ENCODE results near the gene DHRS2.

DNA sequence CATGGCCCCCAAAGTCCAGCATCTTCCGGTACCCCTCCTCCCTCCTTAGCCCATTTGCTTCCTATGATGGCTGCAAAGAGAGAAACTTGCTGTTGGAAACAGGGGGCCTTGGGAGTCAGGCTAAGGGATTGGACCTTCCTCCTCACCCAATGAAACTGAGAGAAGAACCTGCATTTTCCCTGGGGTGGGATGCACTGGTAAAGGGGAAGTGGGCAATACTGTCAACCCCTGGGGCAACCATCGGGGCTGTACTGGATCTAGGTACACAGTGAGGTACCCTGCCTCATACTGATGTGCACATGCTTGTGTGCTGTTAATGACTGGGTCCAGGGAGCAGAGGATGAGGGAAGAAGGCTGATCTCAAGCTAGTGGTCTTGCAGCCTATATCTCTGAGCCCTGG is 46.6 kb upstream of the DHRS2 start:
- TF ChIP-seq, protein P1, sequence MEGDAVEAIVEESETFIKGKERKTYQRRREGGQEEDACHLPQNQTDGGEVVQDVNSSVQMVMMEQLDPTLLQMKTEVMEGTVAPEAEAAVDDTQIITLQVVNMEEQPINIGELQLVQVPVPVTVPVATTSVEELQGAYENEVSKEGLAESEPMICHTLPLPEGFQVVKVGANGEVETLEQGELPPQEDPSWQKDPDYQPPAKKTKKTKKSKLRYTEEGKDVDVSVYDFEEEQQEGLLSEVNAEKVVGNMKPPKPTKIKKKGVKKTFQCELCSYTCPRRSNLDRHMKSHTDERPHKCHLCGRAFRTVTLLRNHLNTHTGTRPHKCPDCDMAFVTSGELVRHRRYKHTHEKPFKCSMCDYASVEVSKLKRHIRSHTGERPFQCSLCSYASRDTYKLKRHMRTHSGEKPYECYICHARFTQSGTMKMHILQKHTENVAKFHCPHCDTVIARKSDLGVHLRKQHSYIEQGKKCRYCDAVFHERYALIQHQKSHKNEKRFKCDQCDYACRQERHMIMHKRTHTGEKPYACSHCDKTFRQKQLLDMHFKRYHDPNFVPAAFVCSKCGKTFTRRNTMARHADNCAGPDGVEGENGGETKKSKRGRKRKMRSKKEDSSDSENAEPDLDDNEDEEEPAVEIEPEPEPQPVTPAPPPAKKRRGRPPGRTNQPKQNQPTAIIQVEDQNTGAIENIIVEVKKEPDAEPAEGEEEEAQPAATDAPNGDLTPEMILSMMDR (conservative IDR thresholded peaks at IDR 0.05; ENCODE audit: low read depth, low read length), result no peak
- TF ChIP-seq EZH2 (IDR thresholded peaks at IDR 0.05; ENCODE audit: borderline replicate concordance, low read depth, low read length, poor library complexity, severe bottlenecking), result no peak

Data from A673 (cell line).